CD14-positive monocyte (primary cell): ENCODE results near the gene SCG3. TPM values are rescaled to one million over a fixed set of nuclear protein-coding genes. Genes with fewer than 3 reads are reported as not detected.

ENCODE experiments used
- DNase-seq, 3 donors: peaks; one replicate each; pipeline ENCODE4 v3.0.0-alpha.2; 2011 to 2022
- H2AFZ ChIP-seq: 2 replicates; pipeline ENCODE4 v1.6.0; 2012; ENCODE audit warnings: mild to moderate bottlenecking, low read depth, low read length, inconsistent platforms; ENCODE audit not compliant: insufficient read depth, poor library complexity, severe bottlenecking
- H3K27ac ChIP-seq, 2 donors: 1 replicate in 1 of 2; 2 replicates in 1 of 2; pipeline ENCODE4 v1.5.1; 2012 to 2013; ENCODE audit warnings: low read length in 2 of 2, control low read depth in 1 of 2, inconsistent platforms in 1 of 2, low read depth in 1 of 2, mild to moderate bottlenecking in 1 of 2
- H3K27me3 ChIP-seq, 2 donors: one replicate each; pipeline versions ENCODE4 v1.6.0 to v1.6.1; 2011 to 2013; ENCODE audit warnings: low read length in 2 of 2; ENCODE audit not compliant: control insufficient read depth in 2 of 2, insufficient read depth in 2 of 2
- H3K36me3 ChIP-seq, 2 donors: replicated peaks in 1 of 2; 1 replicate in 1 of 2; 2 replicates in 1 of 2; pipeline versions ENCODE4 v1.5.1 to v1.6.1; 2012 to 2013; ENCODE audit warnings: low read length in 2 of 2, control low read depth in 1 of 2, inconsistent platforms in 1 of 2, mild to moderate bottlenecking in 1 of 2; ENCODE audit not compliant: insufficient read depth in 2 of 2, control insufficient read depth in 1 of 2
- H3K4me1 ChIP-seq, 2 donors: 1 replicate in 1 of 2; 2 replicates in 1 of 2; pipeline versions ENCODE4 v1.5.1 to v1.6.1; 2012 to 2013; ENCODE audit warnings: low read length in 2 of 2, control low read depth in 1 of 2, inconsistent platforms in 1 of 2, mild to moderate bottlenecking in 1 of 2, moderate library complexity in 1 of 2; ENCODE audit not compliant: insufficient read depth in 2 of 2, control insufficient read depth in 1 of 2
- H3K4me2 ChIP-seq: replicated peaks from 2 replicates; pipeline ENCODE3; 2012; ENCODE audit warnings: low read length, moderate library complexity, mild to moderate bottlenecking; ENCODE audit not compliant: poor library complexity, severe bottlenecking; ENCODE audit errors: extremely low read depth
- H3K4me3 ChIP-seq, 3 experiments: fragments of 200-600 bp in 1 of 3; sonication (generic) in 1 of 3; replicated peaks in 1 of 3; 1 replicate in 2 of 3; 2 replicates in 1 of 3; pipeline ENCODE4 v1.5.1; 2011 to 2013; ENCODE audit warnings: low read length in 3 of 3, mild to moderate bottlenecking in 3 of 3, control low read depth in 2 of 3, low read depth in 2 of 3, inconsistent platforms in 1 of 3, moderate library complexity in 1 of 3
- H3K79me2 ChIP-seq: 2 replicates; pipeline ENCODE4 v1.6.0; 2012; ENCODE audit warnings: mild to moderate bottlenecking, control low read depth, inconsistent platforms, low read length, moderate library complexity; ENCODE audit not compliant: insufficient read depth
- H3K9ac ChIP-seq: 2 replicates; pipeline ENCODE4 v1.6.0; 2017; ENCODE audit warnings: low read length, mild to moderate bottlenecking; ENCODE audit not compliant: insufficient read depth, poor library complexity, severe bottlenecking
- H3K9me3 ChIP-seq, 2 donors: replicated peaks in 1 of 2; 1 replicate in 1 of 2; 2 replicates in 1 of 2; pipeline versions ENCODE4 v1.5.1 to v1.6.1; 2012 to 2013; ENCODE audit warnings: low read length in 2 of 2, control low read depth in 1 of 2; ENCODE audit not compliant: control insufficient read depth in 1 of 2, insufficient read depth in 1 of 2
- H4K20me1 ChIP-seq: 2 replicates; pipeline ENCODE4 v1.6.0; 2012; ENCODE audit warnings: mild to moderate bottlenecking, low read length, control low read depth, moderate library complexity; ENCODE audit not compliant: insufficient read depth
- H3K27ac Mint-ChIP-seq, 7 donors: one replicate each; pipeline ENCODE4 v1.8.0; 2020; ENCODE audit warnings: mild to moderate bottlenecking in 7 of 7, mixed read lengths in 7 of 7, moderate library complexity in 6 of 7, inconsistent platforms in 2 of 7
- H3K27me3 Mint-ChIP-seq, 3 donors: one replicate each; pipeline ENCODE4 v1.8.0; 2021 to 2022; ENCODE audit warnings: low read depth in 3 of 3, mild to moderate bottlenecking in 3 of 3, mixed read lengths in 3 of 3, moderate library complexity in 3 of 3, inconsistent platforms in 1 of 3
- H3K36me3 Mint-ChIP-seq, 2 donors: one replicate each; pipeline ENCODE4 v1.8.0; 2020; ENCODE audit warnings: mixed read lengths in 2 of 2, inconsistent platforms in 1 of 2, mild to moderate bottlenecking in 1 of 2
- H3K4me1 Mint-ChIP-seq: one replicate; pipeline ENCODE4 v1.8.0; 2020; ENCODE audit warnings: mild to moderate bottlenecking, mixed read lengths
- H3K4me3 Mint-ChIP-seq, 2 donors: one replicate each; pipeline ENCODE4 v1.8.0; 2020; ENCODE audit warnings: mild to moderate bottlenecking in 2 of 2, mixed read lengths in 2 of 2, moderate library complexity in 1 of 2
- H3K9me3 Mint-ChIP-seq, 7 donors: one replicate each; pipeline ENCODE4 v1.8.0; 2020 to 2022; ENCODE audit warnings: mixed read lengths in 7 of 7, mild to moderate bottlenecking in 6 of 7, moderate library complexity in 6 of 7, inconsistent platforms in 2 of 7
- CTCF ChIP-seq: fragments of 200-600 bp; IDR thresholded peaks from one replicate; pipeline ENCODE4 v1.8.0; 2022; ENCODE audit warnings: antibody characterized with exemption, mild to moderate bottlenecking
- WGBS: methylation state at CpG from one replicate; pipeline ENCODE4 v1.1.5; 2013; ENCODE audit warnings: missing lambda C conversion rate; ENCODE audit not compliant: insufficient coverage; 5-methylcytosine and 5-hydroxymethylcytosine counted together
- intact Hi-C, 2 donors: fragments of 100-400 bp; cut with micrococcal nuclease; formaldehyde crosslinking; loops; one replicate each; pipeline versions ENCODE4 v1.15.0 to v1.15.1; 2023
- polyA plus RNA-seq, 3 donors: library from polyadenylated mRNA; depleted of rRNA in 1 of 3; unstranded in 2 of 3; stranded (reverse) in 1 of 3; fragments of 300-500 nt in 2 of 3; fragments of >200 nt in 1 of 3; fragmentation: Illumina TruSeq in 2 of 3; gene quantifications; 1 replicate in 2 of 3; 2 replicates in 1 of 3; pipeline ENCODE4 v1.2.3, GENCODE V29; 2012 to 2021

Gene SCG3
- polyA plus RNA-seq, 3 donors, result not detected

- intact Hi-C loops, result no loop called here
- no CpG with 5 or more reads among the region's 5 CpGs for WGBS
- no peaks in the 10 kb centered on the region for H3K4me1 Mint-ChIP-seq
Observed at GRCh38 chr15:51709031-51709430, 27.7 kb downstream of the SCG3 start.

GRCh38 chr15:51714162-51714561 is 32.9 kb downstream of the SCG3 start:
- H3K79me2 ChIP-seq, result no peaks in the 10 kb centered on the region
- intact Hi-C loops, result loop anchor here in 1 of 2 donors (10.0 kb wide), 1 partner anchor 51 kb away; no protein-coding TSS in a partner anchor
- no peak overlapping the region for H3K27ac Mint-ChIP-seq

More at GRCh38 chr15:51709031-51709430, 27.7 kb downstream of the SCG3 start:
- Histone ChIP-seq H4K20me1 (no peaks in the 10 kb centered on the region), H2AFZ (no peak overlapping the region), H3K4me1 (no peaks in the 10 kb centered on the region), H3K9me3 (peaks cover 4 to 6% of the 10 kb centered on the region in 2 donors), H3K4me3 (no peak overlapping the region), H3K79me2 (no peaks in the 10 kb centered on the region), H3K36me3 (no peaks in the 10 kb centered on the region), H3K9ac (no peak overlapping the region), H3K4me2 (no peak overlapping the region), H3K27ac (no peak overlapping the region), H3K27me3 (no peaks in the 10 kb centered on the region)
- Mint-ChIP-seq H3K36me3 (no peaks in the 10 kb centered on the region), H3K27me3 (peaks cover 0 to 3% (median 2%) of the 10 kb centered on the region in 3 donors), H3K4me3 (no peak overlapping the region), H3K9me3 (peaks cover 5 to 11% (median 7%) of the 10 kb centered on the region in 7 donors), H3K27ac (no peak overlapping the region)
- DNase-seq, result peak; percentile 20 to 73 (median 25)
- TF ChIP-seq CTCF, result no peak

More at GRCh38 chr15:51714162-51714561, 32.9 kb downstream of the SCG3 start:
- Histone ChIP-seq H3K36me3 (no peaks in the 10 kb centered on the region), H3K4me2 (no peak overlapping the region), H3K4me3 (no peak overlapping the region), H3K9me3 (peaks cover 0 to 1% of the 10 kb centered on the region in 2 donors), H2AFZ (no peak overlapping the region), H3K27ac (no peak overlapping the region), H3K4me1 (no peaks in the 10 kb centered on the region), H4K20me1 (no peaks in the 10 kb centered on the region), H3K9ac (no peak overlapping the region), H3K27me3 (no peaks in the 10 kb centered on the region)
- WGBS, result 100% methylated on average over 1 of the region's 1 CpG
- Mint-ChIP-seq H3K4me3 (no peak overlapping the region), H3K27me3 (peaks cover 0 to 3% (median 0%) of the 10 kb centered on the region in 3 donors), H3K4me1 (peaks cover 4% of the 10 kb centered on the region), H3K9me3 (peaks cover 0 to 3% (median under 1%) of the 10 kb centered on the region in 7 donors), H3K36me3 (peaks cover 2 to 4% of the 10 kb centered on the region in 2 donors)
- TF ChIP-seq CTCF, result no peak
- no peak for DNase-seq
